Measurements from ENCODE around the gene GDPGP1.
"Not testable (repeated sequence)": the region's sequence is repeated elsewhere in the genome, so short reads cannot be mapped to it uniquely, and the experiment has no call there.

The GDPGP1 gene

GRCh38 chr15:90234096-90234988 is at the start of gene GDPGP1:
Gene GDPGP1 (plus strand): TSS chr15:90234209. CDS start chr15:90240909, 6,700 bp downstream.
- ATAC-seq, result peak; percentile 80
- H3K4me1 Mint-ChIP-seq, result peaks cover 60% of the 10 kb centered on the region

GRCh38 chr15:90184786-90185704 is 49.0 kb upstream of the GDPGP1 start:
- Mint-ChIP-seq H3K9me3 (no peaks in the 10 kb centered on the region), H3K4me1 (peaks cover 14% of the 10 kb centered on the region), H3K27ac (peak overlapping the region in 1 of 2 donors; percentile 43), H3K27me3 (peaks cover 8% of the 10 kb centered on the region), H3K4me3 (peak overlapping the region; percentile 86 to 94)
- ATAC-seq (peak; percentile 92), DNase-seq (peak; percentile 39 to 55)

More at GRCh38 chr15:90234096-90234988, at the start of gene GDPGP1:
- no peaks in the 10 kb centered on the region for H3K27me3 Mint-ChIP-seq
- H3K4me3 Mint-ChIP-seq, result peak within 1 kb of the TSS; percentile 89 to 93
- H3K27ac Mint-ChIP-seq, result peak within 1 kb of the TSS; percentile 83 to 94
- no peak for DNase-seq
- no peaks in the 10 kb centered on the region for H3K9me3 Mint-ChIP-seq

- Mint-ChIP-seq H3K27ac (no peak overlapping the region), H3K4me1 (peaks cover 27% of the 10 kb centered on the region), H3K4me3 (no peak overlapping the region), H3K27me3 (peaks cover 8% of the 10 kb centered on the region), H3K9me3 (no peaks in the 10 kb centered on the region)
- ATAC-seq (no peak), DNase-seq (no peak)
Measured at GRCh38 chr15:90187257-90187868, 46.6 kb upstream of the GDPGP1 start.

- not testable (repeated sequence) for H3K9me3 Mint-ChIP-seq, H3K27me3 Mint-ChIP-seq, DNase-seq, H3K27ac Mint-ChIP-seq, H3K4me3 Mint-ChIP-seq, ATAC-seq
- peaks cover 34% of the 10 kb centered on the region for H3K4me1 Mint-ChIP-seq
Measured at GRCh38 chr15:90188065-90188464, 45.9 kb upstream of the GDPGP1 start.

GRCh38 chr15:90188914-90189748 is 44.9 kb upstream of the GDPGP1 start:
- peaks cover 39% of the 10 kb centered on the region for H3K4me1 Mint-ChIP-seq
- no peak overlapping the region for H3K27ac Mint-ChIP-seq
- no peak overlapping the region for H3K4me3 Mint-ChIP-seq
- H3K27me3 Mint-ChIP-seq, result peaks cover 8% of the 10 kb centered on the region
- ATAC-seq, result no peak
- H3K9me3 Mint-ChIP-seq, result no peaks in the 10 kb centered on the region
- no peak for DNase-seq

- peaks cover 35% of the 10 kb centered on the region for H3K4me1 Mint-ChIP-seq
Measured at GRCh38 chr15:90189781-90190467, 44.1 kb upstream of the GDPGP1 start.

GRCh38 chr15:90190606-90191343 is 43.2 kb upstream of the GDPGP1 start:
- H3K9me3 Mint-ChIP-seq, result no peaks in the 10 kb centered on the region
- no peak overlapping the region for H3K27ac Mint-ChIP-seq
- H3K4me3 Mint-ChIP-seq, result no peak overlapping the region
- no peaks in the 10 kb centered on the region for H3K27me3 Mint-ChIP-seq
- H3K4me1 Mint-ChIP-seq, result peaks cover 27% of the 10 kb centered on the region
- ATAC-seq (no peak), DNase-seq (no peak)

More at GRCh38 chr15:90189781-90190467, 44.1 kb upstream of the GDPGP1 start:
- Mint-ChIP-seq H3K9me3 (no peaks in the 10 kb centered on the region), H3K27me3 (peaks cover 8% of the 10 kb centered on the region), H3K4me3 (no peak overlapping the region), H3K27ac (no peak overlapping the region)
- ATAC-seq (no peak), DNase-seq (no peak)

- ATAC-seq, result no peak
- no peak overlapping the region for H3K27ac Mint-ChIP-seq
- peaks cover 27% of the 10 kb centered on the region for H3K4me1 Mint-ChIP-seq
Measured at GRCh38 chr15:90191344-90191687, 42.7 kb upstream of the GDPGP1 start.

GRCh38 chr15:90191794-90192509 is 42.1 kb upstream of the GDPGP1 start:
- Mint-ChIP-seq H3K27ac (peak overlapping the region; percentile 66 to 72), H3K27me3 (no peaks in the 10 kb centered on the region), H3K9me3 (no peaks in the 10 kb centered on the region), H3K4me1 (peaks cover 27% of the 10 kb centered on the region), H3K4me3 (peak overlapping the region; percentile 31 to 73)
- DNase-seq, result peak; percentile 29 to 34
- ATAC-seq, result peak; percentile 74

More at GRCh38 chr15:90191344-90191687, 42.7 kb upstream of the GDPGP1 start:
- Mint-ChIP-seq H3K4me3 (no peak overlapping the region), H3K9me3 (no peaks in the 10 kb centered on the region), H3K27me3 (no peaks in the 10 kb centered on the region)
- DNase-seq, result no peak

- Mint-ChIP-seq H3K4me1 (peaks cover 27% of the 10 kb centered on the region), H3K27ac (peak overlapping the region in 1 of 2 donors; percentile 4), H3K27me3 (no peaks in the 10 kb centered on the region), H3K9me3 (no peaks in the 10 kb centered on the region), H3K4me3 (peak overlapping the region in 1 of 2 donors; percentile 64)
- DNase-seq (no peak), ATAC-seq (peak; percentile 38)
Measured at GRCh38 chr15:90192961-90193786, 40.8 kb upstream of the GDPGP1 start.

GRCh38 chr15:90194655-90195054 is 39.4 kb upstream of the GDPGP1 start:
- Mint-ChIP-seq H3K9me3 (no peaks in the 10 kb centered on the region), H3K4me1 (peaks cover 27% of the 10 kb centered on the region), H3K27me3 (no peaks in the 10 kb centered on the region), H3K27ac (no peak overlapping the region), H3K4me3 (no peak overlapping the region)
- ATAC-seq (no peak), DNase-seq (no peak)

- H3K9me3 Mint-ChIP-seq, result no peaks in the 10 kb centered on the region
- peaks cover 23% of the 10 kb centered on the region for H3K4me1 Mint-ChIP-seq
- no peak for ATAC-seq
Measured at GRCh38 chr15:90200534-90201129, 33.4 kb upstream of the GDPGP1 start.

More at GRCh38 chr15:90200534-90201129, 33.4 kb upstream of the GDPGP1 start:
- Mint-ChIP-seq H3K4me3 (peak overlapping the region; percentile 85 to 90), H3K27me3 (peaks cover 8% of the 10 kb centered on the region), H3K27ac (peak overlapping the region in 1 of 2 donors; percentile 64)
- no peak for DNase-seq

Measured in stimulated activated naive CD8-positive, alpha-beta T cell treated with anti-CD3 and anti-CD28 coated beads, Interleukin-15, amount 100 ng/mL, for 72 hours (primary cell).